Hepatocyte (in vitro differentiated cells): ENCODE results near the gene SPINT3. TPM values are rescaled to one million over a fixed set of nuclear protein-coding genes. Genes with fewer than 3 reads are reported as not detected.

ENCODE experiments used
- DNase-seq: peaks from one replicate; pipeline ENCODE4 v3.0.0-alpha.2; 2016; ENCODE audit warnings: low spot score
- H2AFZ ChIP-seq: fragments of 200-600 bp; sonication (generic); 2 replicates; pipeline ENCODE4 v1.6.0; 2016; ENCODE audit warnings: antibody characterized with exemption, mild to moderate bottlenecking
- H3K27ac ChIP-seq: fragments of 200-600 bp; sonication (generic); 2 replicates; pipeline ENCODE4 v1.5.1; 2016; ENCODE audit warnings: mild to moderate bottlenecking
- H3K27me3 ChIP-seq: fragments of 200-600 bp; sonication (generic); 2 replicates; pipeline ENCODE4 v1.6.1; 2016
- H3K36me3 ChIP-seq: fragments of 200-600 bp; sonication (generic); replicated peaks from 2 replicates; pipeline ENCODE4 v1.5.1; 2016; ENCODE audit warnings: low read depth; ENCODE audit not compliant: insufficient read depth
- H3K4me1 ChIP-seq: fragments of 200-600 bp; sonication (generic); 2 replicates; pipeline ENCODE4 v1.5.1; 2016; ENCODE audit warnings: mild to moderate bottlenecking, moderate library complexity; ENCODE audit not compliant: insufficient read depth
- H3K4me2 ChIP-seq: fragments of 200-600 bp; sonication (generic); 2 replicates; pipeline ENCODE4 v1.6.0; 2016
- H3K4me3 ChIP-seq: fragments of 200-600 bp; sonication (generic); 2 replicates; pipeline ENCODE4 v1.5.1; 2016; ENCODE audit warnings: mild to moderate bottlenecking
- H3K79me2 ChIP-seq: fragments of 200-600 bp; sonication (generic); 2 replicates; pipeline ENCODE4 v1.6.0; 2017; ENCODE audit warnings: mild to moderate bottlenecking
- H3K9me2 ChIP-seq: fragments of 200-600 bp; sonication (generic); replicated peaks from 2 replicates; pipeline ENCODE4 v1.6.0; 2017; ENCODE audit warnings: mild to moderate bottlenecking; ENCODE audit not compliant: insufficient read depth
- H3K9me3 ChIP-seq: fragments of 200-600 bp; sonication (generic); 2 replicates; pipeline ENCODE4 v1.5.1; 2016; ENCODE audit warnings: low read depth, mild to moderate bottlenecking
- H4K20me1 ChIP-seq: fragments of 200-600 bp; sonication (generic); 2 replicates; pipeline ENCODE4 v1.6.0; 2016; ENCODE audit warnings: mild to moderate bottlenecking; ENCODE audit not compliant: insufficient read depth, poor library complexity, severe bottlenecking
- EZH2 ChIP-seq: fragments of 200-600 bp; sonication (generic); IDR thresholded peaks from 2 replicates; pipeline ENCODE4 v1.6.1; 2016; ENCODE audit warnings: antibody characterized with exemption, mild to moderate bottlenecking, borderline replicate concordance
- EZH2phosphoT487 ChIP-seq: fragments of 200-600 bp; sonication (generic); IDR thresholded peaks from one replicate; pipeline ENCODE4 v1.6.1; 2018; ENCODE audit warnings: antibody characterized with exemption, mild to moderate bottlenecking, low read depth, moderate library complexity; ENCODE audit not compliant: unreplicated experiment, severe bottlenecking
- WGBS: methylation state at CpG from one replicate; pipeline ENCODE4 v1.1.6; 2016; ENCODE audit warnings: low lambda C conversion rate; ENCODE audit errors: missing lambda C conversion rate; 5-methylcytosine and 5-hydroxymethylcytosine counted together
- polyA plus RNA-seq: library from polyadenylated mRNA; unstranded; fragments of >200 nt; fragmentation: Nextera tagmentation; extraction: Ambion mirVana; gene quantifications from 2 replicates; pipeline ENCODE4 v1.2.1, GENCODE V29; 2016
- small RNA-seq: library from RNA; depleted of rRNA; stranded (forward); fragments of <200 nt; gene quantifications from one replicate; pipeline ENCODE3, GENCODE V24; 2014
- total RNA-seq: library from RNA; depleted of rRNA; stranded (reverse); fragments of >200 nt; gene quantifications from 2 replicates; pipeline ENCODE4 v1.2.3, GENCODE V29; 2014
- TF ChIP-seq, protein P1 (sequence below): fragments of 200-600 bp; sonication (generic); IDR thresholded peaks from 2 replicates; pipeline ENCODE4 v1.5.1; 2016; ENCODE audit warnings: antibody characterized with exemption, mild to moderate bottlenecking; ENCODE audit not compliant: poor library complexity

The SPINT3 gene
- total and polyA plus RNA-seq, 2 experiments from 2014 or later = not detected

DNA sequence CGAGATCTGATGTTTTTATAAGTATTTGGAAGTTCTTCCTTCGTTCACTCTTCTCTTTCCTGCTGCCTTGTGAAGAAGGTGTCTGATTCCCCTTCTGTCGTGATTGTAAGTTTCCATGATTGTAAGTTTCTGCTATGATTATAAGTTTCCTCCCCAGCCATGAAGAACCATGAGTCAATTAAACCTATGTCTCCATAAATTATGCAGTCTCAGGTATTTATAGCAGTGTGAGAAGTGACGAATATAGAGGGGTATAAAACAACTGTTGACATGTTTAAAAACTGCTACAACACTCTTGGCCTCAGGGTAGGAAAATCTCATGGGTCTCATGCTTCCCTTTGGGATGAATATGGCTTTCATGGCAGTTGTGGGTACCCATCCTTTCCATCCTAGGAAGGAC lies 51.7 kb downstream of the SPINT3 start:
- Histone ChIP-seq H3K36me3 (no peaks in the 10 kb centered on the region), H3K4me3 (no peak overlapping the region), H2AFZ (no peak overlapping the region), H4K20me1 (no peaks in the 10 kb centered on the region), H3K79me2 (no peaks in the 10 kb centered on the region), H3K4me2 (no peak overlapping the region), H3K9me3 (no peaks in the 10 kb centered on the region), H3K27me3 (no peaks in the 10 kb centered on the region), H3K4me1 (no peaks in the 10 kb centered on the region), H3K9me2 (no peaks in the 10 kb centered on the region), H3K27ac (no peak overlapping the region)
- TF ChIP-seq, protein P1, sequence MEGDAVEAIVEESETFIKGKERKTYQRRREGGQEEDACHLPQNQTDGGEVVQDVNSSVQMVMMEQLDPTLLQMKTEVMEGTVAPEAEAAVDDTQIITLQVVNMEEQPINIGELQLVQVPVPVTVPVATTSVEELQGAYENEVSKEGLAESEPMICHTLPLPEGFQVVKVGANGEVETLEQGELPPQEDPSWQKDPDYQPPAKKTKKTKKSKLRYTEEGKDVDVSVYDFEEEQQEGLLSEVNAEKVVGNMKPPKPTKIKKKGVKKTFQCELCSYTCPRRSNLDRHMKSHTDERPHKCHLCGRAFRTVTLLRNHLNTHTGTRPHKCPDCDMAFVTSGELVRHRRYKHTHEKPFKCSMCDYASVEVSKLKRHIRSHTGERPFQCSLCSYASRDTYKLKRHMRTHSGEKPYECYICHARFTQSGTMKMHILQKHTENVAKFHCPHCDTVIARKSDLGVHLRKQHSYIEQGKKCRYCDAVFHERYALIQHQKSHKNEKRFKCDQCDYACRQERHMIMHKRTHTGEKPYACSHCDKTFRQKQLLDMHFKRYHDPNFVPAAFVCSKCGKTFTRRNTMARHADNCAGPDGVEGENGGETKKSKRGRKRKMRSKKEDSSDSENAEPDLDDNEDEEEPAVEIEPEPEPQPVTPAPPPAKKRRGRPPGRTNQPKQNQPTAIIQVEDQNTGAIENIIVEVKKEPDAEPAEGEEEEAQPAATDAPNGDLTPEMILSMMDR = no peak
- no peak for TF ChIP-seq EZH2
- no peak for TF ChIP-seq EZH2phosphoT487
- no peak for DNase-seq
- 78% methylated on average over 4 of the region's 4 CpGs for WGBS

DNA sequence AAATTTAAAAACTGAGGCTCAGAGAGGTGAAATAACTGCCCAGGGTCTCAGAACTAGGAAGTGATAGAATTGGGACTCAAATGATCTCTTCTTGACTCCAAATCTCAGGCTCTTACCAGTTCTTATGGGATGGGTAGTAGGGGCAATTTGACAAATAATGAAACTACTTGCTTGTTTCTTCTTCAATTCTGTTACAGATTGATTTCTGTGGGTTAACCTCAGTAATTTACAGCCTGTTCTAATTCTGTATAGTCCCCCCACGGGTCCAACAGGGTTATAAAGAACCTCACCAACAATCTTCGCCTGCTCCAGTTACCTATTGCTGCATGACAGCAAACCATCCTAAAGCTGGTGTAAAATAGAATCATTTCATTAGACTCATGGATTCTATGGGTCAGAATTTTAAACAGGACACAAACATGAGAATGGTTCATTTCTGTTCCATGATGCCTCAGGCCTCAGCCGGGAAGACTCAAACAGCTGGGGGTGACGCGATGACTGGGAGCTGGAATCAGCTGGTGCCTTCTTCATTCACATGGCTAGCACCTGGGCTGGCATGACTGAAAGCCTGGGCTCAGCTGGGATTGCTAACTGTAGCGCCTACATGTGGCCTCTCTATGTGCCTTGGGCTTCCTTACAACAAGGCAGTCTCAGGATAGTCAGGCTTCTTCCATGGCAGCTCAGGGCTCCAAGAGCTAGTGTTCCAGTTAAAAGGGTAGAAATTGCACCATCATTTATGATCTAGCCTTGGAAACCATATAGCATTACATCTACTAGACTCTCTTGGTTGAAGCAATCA lies 52.5 kb downstream of the SPINT3 start:
- Histone ChIP-seq H3K27ac (no peak overlapping the region), H3K27me3 (no peaks in the 10 kb centered on the region), H3K9me3 (no peaks in the 10 kb centered on the region), H3K36me3 (no peaks in the 10 kb centered on the region), H3K4me3 (no peak overlapping the region), H3K79me2 (no peaks in the 10 kb centered on the region), H3K9me2 (no peaks in the 10 kb centered on the region), H2AFZ (no peak overlapping the region), H3K4me1 (no peaks in the 10 kb centered on the region), H3K4me2 (no peak overlapping the region), H4K20me1 (no peaks in the 10 kb centered on the region)
- WGBS = 86% methylated on average over 6 of the region's 6 CpGs
- no peak for DNase-seq
- no peak for TF ChIP-seq EZH2
- no peak for TF ChIP-seq EZH2phosphoT487
- TF ChIP-seq, protein P1 = no peak

Small RNA genes lying within 50 kb of the gene (small RNA-seq; reads per million reads assigned to genes)
- gene AL031663.1 (not detected), gene HSPD1P21 (not detected), gene RNA5SP485 (not detected)

Other genes starting within 250 kb of the SPINT3 start
- gene RBPJL, start 208.8 kb downstream of the SPINT3 start, total RNA-seq = not detected in 2 replicates
- not detected in 2 replicates for gene RBPJL, start 208.8 kb downstream of the SPINT3 start, polyA plus RNA-seq
- 0.57 TPM in 1 of 2 replicates, not detected in the other for gene MATN4, start 207.3 kb downstream of the SPINT3 start, total RNA-seq
- 0.50 TPM in 1 of 2 replicates, not detected in the other for gene MATN4, start 207.3 kb downstream of the SPINT3 start, polyA plus RNA-seq
- gene SDC4, start 167.2 kb downstream of the SPINT3 start, total RNA-seq = 191 and 194 TPM in 2 replicates
- 159 and 178 TPM in 2 replicates for gene SDC4, start 167.2 kb downstream of the SPINT3 start, polyA plus RNA-seq
- gene SYS1, start 152.5 kb downstream of the SPINT3 start, total RNA-seq = 42.0 and 50.7 TPM in 2 replicates
- 28.9 and 35.8 TPM in 2 replicates for gene SYS1, start 152.5 kb downstream of the SPINT3 start, polyA plus RNA-seq
- not detected in 2 replicates for gene TP53TG5, start 137.3 kb downstream of the SPINT3 start, total RNA-seq
- gene TP53TG5, start 137.3 kb downstream of the SPINT3 start, polyA plus RNA-seq = 0.23 TPM in 1 of 2 replicates, not detected in the other
- gene DBNDD2, start 107.3 kb downstream of the SPINT3 start, total RNA-seq = 12.3 and 12.8 TPM in 2 replicates
- gene DBNDD2, start 107.3 kb downstream of the SPINT3 start, polyA plus RNA-seq = 11.1 and 17.9 TPM in 2 replicates
- 67.1 TPM in 2 replicates for gene PIGT, start 99.5 kb downstream of the SPINT3 start, total RNA-seq
- 163 and 168 TPM in 2 replicates for gene PIGT, start 99.5 kb downstream of the SPINT3 start, polyA plus RNA-seq
- gene WFDC2, start 45.9 kb downstream of the SPINT3 start, total RNA-seq = 12.6 and 16.7 TPM in 2 replicates
- 92.1 and 99.1 TPM in 2 replicates for gene WFDC2, start 45.9 kb downstream of the SPINT3 start, polyA plus RNA-seq
- gene WFDC6, start 23.9 kb upstream of the SPINT3 start, total RNA-seq = not detected in 2 replicates
- gene WFDC6, start 23.9 kb upstream of the SPINT3 start, polyA plus RNA-seq = not detected in 2 replicates
- not detected in 2 replicates for gene EPPIN, start 31.8 kb upstream of the SPINT3 start, total RNA-seq
- not detected in 2 replicates for gene EPPIN, start 31.8 kb upstream of the SPINT3 start, polyA plus RNA-seq
- not detected in 2 replicates for gene WFDC8, start 63.7 kb upstream of the SPINT3 start, total RNA-seq
- not detected in 2 replicates for gene WFDC8, start 63.7 kb upstream of the SPINT3 start, polyA plus RNA-seq
- gene WFDC10A, start 114.1 kb upstream of the SPINT3 start, total RNA-seq = not detected in 2 replicates
- gene WFDC10A, start 114.1 kb upstream of the SPINT3 start, polyA plus RNA-seq = not detected in 2 replicates
- gene WFDC9, start 115.7 kb upstream of the SPINT3 start, total RNA-seq = not detected in 2 replicates
- not detected in 2 replicates for gene WFDC9, start 115.7 kb upstream of the SPINT3 start, polyA plus RNA-seq
- gene WFDC11, start 154.6 kb upstream of the SPINT3 start, total RNA-seq = not detected in 2 replicates
- gene WFDC11, start 154.6 kb upstream of the SPINT3 start, polyA plus RNA-seq = not detected in 2 replicates
- gene WFDC13, start 186.4 kb upstream of the SPINT3 start, total RNA-seq = not detected in 2 replicates
- gene WFDC13, start 186.4 kb upstream of the SPINT3 start, polyA plus RNA-seq = 0.29 TPM in 1 of 2 replicates, not detected in the other
- gene WFDC10B, start 189.4 kb upstream of the SPINT3 start, total RNA-seq = 2.6 TPM in 1 of 2 replicates, not detected in the other
- 0.62 and 1.9 TPM in 2 replicates for gene WFDC10B, start 189.4 kb upstream of the SPINT3 start, polyA plus RNA-seq
- not detected in 2 replicates for gene SPINT4, start 206.7 kb upstream of the SPINT3 start, total RNA-seq
- gene SPINT4, start 206.7 kb upstream of the SPINT3 start, polyA plus RNA-seq = not detected in 2 replicates